Testis (tissue), 2 donors: ENCODE results near the gene SLC35F4.

ENCODE experiments used
- CTCF ChIP-seq, 3 experiments: fragments of 450-650 bp in 2 of 3; fragments of 200-600 bp in 1 of 3; sonication (generic) in 1 of 3; IDR thresholded peaks; one replicate each; pipeline ENCODE4 v1.5.1; 2016 to 2019; ENCODE audit warnings: antibody characterized with exemption in 3 of 3, mild to moderate bottlenecking in 2 of 3, moderate library complexity in 1 of 3
- POLR2A ChIP-seq: fragments of 450-650 bp; IDR thresholded peaks from one replicate; pipeline ENCODE4 v1.6.1; 2017; ENCODE audit warnings: antibody characterized with exemption, mild to moderate bottlenecking, moderate library complexity

- TF ChIP-seq CTCF (IDR thresholded peaks at IDR 0.05) (no peak), POLR2A (no peak)
These were observed 258.8 kb downstream of the SLC35F4 start for GRCh38 chr14:57607086-57607485.
